GM19035 (cell line): ENCODE results near the gene SLC25A19.

ENCODE experiments used
- ATAC-seq: cut with Tn5 transposase; IDR thresholded peaks from one replicate; pipeline ENCODE4 v1.9.1; 2021; ENCODE audit not compliant: unreplicated experiment

The SLC25A19 gene

GRCh38 chr17:75289115-75289831, at the start of gene SLC25A19:
Gene SLC25A19, minus strand, starts transcription at chr17:75289433. Its CDS starts 2,669 bp downstream, at chr17:75286764.
- peak; percentile 89 for ATAC-seq

- no peak for ATAC-seq
These were observed 49.1 kb upstream of the SLC25A19 start for GRCh38 chr17:75338335-75338734.

- no peak for ATAC-seq
These were observed 46.1 kb upstream of the SLC25A19 start for GRCh38 chr17:75335315-75335714.

- ATAC-seq: no peak
These were observed 45.5 kb upstream of the SLC25A19 start for GRCh38 chr17:75334723-75335122.

- ATAC-seq: no peak
These were observed 42.4 kb upstream of the SLC25A19 start for GRCh38 chr17:75331671-75332070.

GRCh38 chr17:75327757-75328156, 38.5 kb upstream of the SLC25A19 start:
- no peak for ATAC-seq

GRCh38 chr17:75326226-75326848, 37.1 kb upstream of the SLC25A19 start:
- no peak for ATAC-seq

- no peak for ATAC-seq
These were observed 36.6 kb upstream of the SLC25A19 start for GRCh38 chr17:75325827-75326225.

- ATAC-seq: no peak
These were observed 36.1 kb upstream of the SLC25A19 start for GRCh38 chr17:75325348-75325747.

GRCh38 chr17:75321506-75321905, 32.3 kb upstream of the SLC25A19 start:
- no peak for ATAC-seq

GRCh38 chr17:75319904-75320691, 30.9 kb upstream of the SLC25A19 start:
- peak; percentile 62 for ATAC-seq

GRCh38 chr17:75318615-75319222, 29.5 kb upstream of the SLC25A19 start:
- ATAC-seq: no peak

- no peak for ATAC-seq
These were observed 29.0 kb upstream of the SLC25A19 start for GRCh38 chr17:75318211-75318610.

- no peak for ATAC-seq
These were observed 28.4 kb upstream of the SLC25A19 start for GRCh38 chr17:75317671-75318070.

GRCh38 chr17:75316253-75316652, 27.0 kb upstream of the SLC25A19 start:
- no peak for ATAC-seq

- ATAC-seq: no peak
These were observed 26.5 kb upstream of the SLC25A19 start for GRCh38 chr17:75315541-75316243.

GRCh38 chr17:75313941-75314551, 24.8 kb upstream of the SLC25A19 start:
- ATAC-seq: no peak

- ATAC-seq: no peak
These were observed 19.7 kb upstream of the SLC25A19 start for GRCh38 chr17:75308732-75309629.

- ATAC-seq: no peak
These were observed 18.9 kb upstream of the SLC25A19 start for GRCh38 chr17:75307957-75308731.
